GM20000 (cell line): ENCODE data around the gene OSBPL8.
"Not testable (repeated sequence)": the region's sequence is repeated elsewhere in the genome, so short reads cannot be mapped to it uniquely, and the experiment has no call there.

Experiments
- DNase-seq: peaks from one replicate; pipeline ENCODE4 v3.0.0; 2012; ENCODE audit warnings: low spot score
- TF ChIP-seq, protein P1 (sequence below): IDR thresholded peaks from 2 replicates; pipeline ENCODE4 v1.5.1; 2012; ENCODE audit warnings: mild to moderate bottlenecking, control low read depth; ENCODE audit errors: extremely low read depth, missing control alignments

The OSBPL8 gene

DNA sequence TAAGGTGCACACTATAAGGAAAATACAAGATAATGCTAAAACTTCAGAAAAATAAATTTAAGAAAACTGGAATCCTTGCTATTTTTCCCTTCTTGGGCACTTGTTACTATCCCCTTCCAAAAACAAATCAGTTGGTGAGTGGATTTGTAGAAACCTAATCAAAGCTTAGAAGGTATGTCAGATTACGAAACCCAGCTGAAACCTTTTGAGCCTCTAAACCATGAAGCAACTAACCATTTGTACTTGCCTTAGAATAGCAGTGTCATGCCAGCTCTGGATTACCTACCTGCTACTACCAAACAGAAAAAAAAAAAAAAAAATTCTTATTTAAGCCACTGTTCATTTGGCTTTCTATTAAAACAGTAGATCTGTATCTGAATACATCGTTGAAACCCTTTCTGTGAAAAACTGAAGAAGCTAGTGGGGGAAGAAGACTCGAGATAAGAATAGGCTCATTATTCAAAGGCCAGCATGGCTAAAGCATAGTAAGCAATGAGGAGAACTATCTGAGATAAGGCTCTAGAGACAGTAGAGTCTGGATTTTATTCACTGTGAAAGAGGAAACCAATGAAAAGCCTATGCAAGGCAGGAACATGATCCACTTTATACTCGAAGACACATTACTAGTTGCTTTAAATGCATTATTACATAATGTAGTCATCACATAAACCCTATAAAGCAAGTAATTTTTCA lies 30.2 kb downstream of the OSBPL8 start:
- DNase-seq: no peak

DNA sequence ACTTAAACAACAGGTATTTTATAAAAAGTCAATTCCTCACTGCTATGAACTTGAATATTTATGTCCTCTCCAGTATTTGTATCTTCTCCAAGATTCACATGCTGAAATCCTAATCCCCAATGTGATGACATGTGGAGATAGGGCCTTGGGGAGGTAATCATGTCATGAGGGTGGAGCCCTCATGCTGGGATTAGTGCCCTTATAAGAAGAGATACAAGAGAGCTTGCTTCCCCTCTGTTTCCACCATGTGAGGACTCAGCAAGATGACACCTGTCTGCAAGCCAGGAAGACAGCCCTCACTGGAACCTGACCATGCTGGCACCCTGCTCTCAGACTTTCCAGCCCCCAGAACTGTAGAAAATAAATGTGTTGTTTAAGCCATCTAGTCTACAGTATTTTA lies 36.2 kb downstream of the OSBPL8 start:
- TF ChIP-seq, protein P1, sequence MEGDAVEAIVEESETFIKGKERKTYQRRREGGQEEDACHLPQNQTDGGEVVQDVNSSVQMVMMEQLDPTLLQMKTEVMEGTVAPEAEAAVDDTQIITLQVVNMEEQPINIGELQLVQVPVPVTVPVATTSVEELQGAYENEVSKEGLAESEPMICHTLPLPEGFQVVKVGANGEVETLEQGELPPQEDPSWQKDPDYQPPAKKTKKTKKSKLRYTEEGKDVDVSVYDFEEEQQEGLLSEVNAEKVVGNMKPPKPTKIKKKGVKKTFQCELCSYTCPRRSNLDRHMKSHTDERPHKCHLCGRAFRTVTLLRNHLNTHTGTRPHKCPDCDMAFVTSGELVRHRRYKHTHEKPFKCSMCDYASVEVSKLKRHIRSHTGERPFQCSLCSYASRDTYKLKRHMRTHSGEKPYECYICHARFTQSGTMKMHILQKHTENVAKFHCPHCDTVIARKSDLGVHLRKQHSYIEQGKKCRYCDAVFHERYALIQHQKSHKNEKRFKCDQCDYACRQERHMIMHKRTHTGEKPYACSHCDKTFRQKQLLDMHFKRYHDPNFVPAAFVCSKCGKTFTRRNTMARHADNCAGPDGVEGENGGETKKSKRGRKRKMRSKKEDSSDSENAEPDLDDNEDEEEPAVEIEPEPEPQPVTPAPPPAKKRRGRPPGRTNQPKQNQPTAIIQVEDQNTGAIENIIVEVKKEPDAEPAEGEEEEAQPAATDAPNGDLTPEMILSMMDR: no peak
- DNase-seq: no peak

More for the DNA sequence above, 30.2 kb downstream of the OSBPL8 start:
- TF ChIP-seq, protein P1: no peak

DNA sequence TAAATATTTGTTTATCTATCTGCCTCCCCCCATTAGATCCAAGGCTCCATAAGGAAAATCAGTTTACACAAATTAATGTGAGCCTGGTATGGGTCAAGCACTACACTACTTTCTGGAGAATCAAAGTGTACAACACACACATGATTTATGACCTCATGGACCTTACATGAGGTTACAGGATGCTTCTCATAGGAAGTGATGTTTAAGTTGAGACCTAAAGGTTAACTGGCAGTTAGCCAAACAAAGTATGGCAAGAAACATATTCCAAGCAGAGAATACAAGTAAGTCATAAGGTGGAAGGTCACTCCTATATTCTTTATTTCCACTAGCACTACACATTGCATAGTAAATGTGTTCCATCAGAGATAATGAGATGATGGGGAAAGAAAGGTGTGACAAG lies 39.2 kb downstream of the OSBPL8 start:
- TF ChIP-seq, protein P1: no peak
- DNase-seq: no peak

DNA sequence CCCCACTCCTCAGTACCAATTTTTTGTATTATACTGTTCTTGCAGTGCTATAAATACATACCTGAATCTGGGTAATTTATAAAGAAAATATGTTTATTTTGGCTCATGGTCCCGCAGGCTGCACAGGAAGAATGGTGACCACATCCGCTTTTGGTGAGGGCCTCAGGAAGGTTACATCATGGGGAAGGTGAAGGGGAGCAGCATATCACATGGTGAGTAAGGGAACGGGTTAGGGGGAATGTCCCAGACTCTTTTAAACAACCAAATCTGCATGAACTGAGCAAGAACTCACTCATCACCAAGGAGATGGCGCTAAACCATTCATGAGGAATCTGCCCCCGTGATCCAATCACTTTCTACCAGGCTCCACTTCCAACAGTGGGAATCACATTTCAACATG lies 40.0 kb downstream of the OSBPL8 start:
- TF ChIP-seq, protein P1: no peak
- peak; percentile 9 for DNase-seq

- no peak for DNase-seq
Observed at GRCh38 chr12:76518699-76519098, 40.9 kb downstream of the OSBPL8 start.

DNA sequence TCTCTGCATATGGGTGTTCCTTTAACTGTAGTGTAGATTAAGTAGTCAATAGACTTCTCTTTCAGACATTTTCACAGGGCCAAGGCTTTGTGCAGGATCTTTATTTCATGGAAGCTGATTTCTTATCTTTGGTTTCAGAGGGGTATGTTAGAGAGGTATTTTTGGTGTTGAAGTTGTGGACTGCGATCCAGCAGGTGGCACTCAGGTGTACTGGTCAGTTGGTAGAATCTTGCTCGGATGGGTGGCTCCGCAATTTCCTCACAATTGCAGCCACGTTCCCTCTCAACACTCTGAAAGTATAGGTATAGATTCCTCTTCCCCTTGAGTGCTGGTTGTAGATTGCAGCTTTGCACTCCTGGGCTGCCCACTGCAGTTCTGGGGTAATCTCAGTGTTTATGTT lies 44.3 kb downstream of the OSBPL8 start:
- TF ChIP-seq, protein P1: no peak
- DNase-seq: no peak

More at GRCh38 chr12:76518699-76519098, 40.9 kb downstream of the OSBPL8 start:
- TF ChIP-seq, protein P1: no peak

DNA sequence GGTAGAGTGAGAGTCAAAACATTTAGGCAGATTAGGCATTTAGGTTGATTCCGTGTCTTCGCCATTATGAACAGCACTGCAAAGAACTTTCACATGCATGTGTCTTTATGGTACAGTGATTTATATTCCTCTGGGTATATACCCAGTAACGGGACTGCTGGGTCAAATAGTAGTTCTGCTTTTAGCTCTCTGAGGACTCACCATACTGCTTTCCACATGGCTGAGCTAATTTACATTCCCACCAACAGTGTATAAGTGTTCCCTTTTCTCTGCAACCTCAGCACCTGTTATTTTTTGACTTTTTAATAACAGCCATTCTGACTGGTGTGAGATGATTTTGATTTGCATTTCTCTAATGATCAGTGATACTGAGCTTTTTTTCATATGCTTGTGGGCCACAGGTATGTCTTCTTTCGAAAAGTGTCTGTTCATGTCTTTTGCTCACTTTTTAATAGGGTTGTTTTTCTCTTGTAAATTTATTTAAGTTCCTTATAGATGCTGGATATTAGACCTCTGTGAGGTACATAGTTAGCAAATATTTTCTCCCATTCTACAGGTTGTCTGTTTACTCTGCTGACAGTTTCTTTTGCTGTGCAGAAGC lies 48.4 kb downstream of the OSBPL8 start:
- not testable (repeated sequence) for DNase-seq
